ENCODE measurements around the gene FBXO11. TPM values are rescaled to one million over a fixed set of nuclear protein-coding genes. Genes with fewer than 3 reads are reported as not detected.

The FBXO11 gene
- total RNA-seq, 1 donor from 2014 or later = 75.0 TPM

DNA sequence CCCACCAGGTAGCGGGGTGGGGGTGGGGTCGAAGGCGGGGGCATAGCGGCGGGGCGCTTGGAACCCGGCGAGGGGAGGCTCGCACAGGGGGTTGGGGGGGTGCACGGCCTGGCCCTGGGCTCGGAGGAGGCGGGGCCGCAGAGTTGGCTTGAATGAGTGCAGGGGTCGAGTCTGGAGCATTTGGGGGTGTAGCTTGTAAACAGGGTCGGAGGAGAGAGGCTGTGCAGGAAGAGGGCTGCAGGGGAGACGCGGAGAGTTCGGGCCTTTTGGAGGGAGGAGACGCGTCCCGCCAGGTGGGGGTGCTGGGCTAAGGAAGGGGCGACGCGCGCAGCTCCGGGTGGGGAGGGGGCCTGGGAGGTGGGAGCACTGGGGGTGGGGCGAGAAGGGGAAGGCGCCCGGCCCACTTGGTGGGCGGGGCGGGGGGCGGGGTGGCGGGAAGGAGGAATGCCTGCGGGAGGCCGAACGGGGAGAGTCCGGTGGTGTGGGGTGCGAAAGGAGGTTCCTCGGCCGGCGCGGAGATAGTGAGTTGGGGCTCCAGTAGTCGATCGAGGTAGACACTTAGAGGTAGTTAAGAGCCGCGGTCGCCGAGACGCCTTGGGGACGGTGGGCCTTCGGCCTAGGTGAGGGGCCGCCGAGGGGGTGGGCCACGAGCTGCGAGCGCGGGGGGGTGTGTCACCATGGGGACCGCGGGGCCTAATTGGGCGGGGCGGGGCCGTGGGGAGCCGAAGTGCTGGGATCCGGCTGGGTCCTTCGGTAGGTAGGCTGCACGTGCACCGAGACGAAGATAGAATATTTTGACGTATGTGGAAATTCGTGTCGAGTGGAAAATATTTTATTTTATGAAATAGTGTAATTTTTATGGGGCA lies 122.6 kb downstream of the FBXO11 start:
- peak; percentile 66 for ATAC-seq
- Histone ChIP-seq H3K27ac (peak overlapping the region; percentile 90), H3K9me3 (no peaks in the 10 kb centered on the region), H3K4me3 (peak overlapping the region; percentile 92), H3K4me1 (peaks cover 15% of the 10 kb centered on the region), H3K27me3 (ENCODE audit: low read depth) (no peaks in the 10 kb centered on the region), H3K36me3 (no peaks in the 10 kb centered on the region)
- peak; percentile 81 for DNase-seq
- TF ChIP-seq, protein P1, sequence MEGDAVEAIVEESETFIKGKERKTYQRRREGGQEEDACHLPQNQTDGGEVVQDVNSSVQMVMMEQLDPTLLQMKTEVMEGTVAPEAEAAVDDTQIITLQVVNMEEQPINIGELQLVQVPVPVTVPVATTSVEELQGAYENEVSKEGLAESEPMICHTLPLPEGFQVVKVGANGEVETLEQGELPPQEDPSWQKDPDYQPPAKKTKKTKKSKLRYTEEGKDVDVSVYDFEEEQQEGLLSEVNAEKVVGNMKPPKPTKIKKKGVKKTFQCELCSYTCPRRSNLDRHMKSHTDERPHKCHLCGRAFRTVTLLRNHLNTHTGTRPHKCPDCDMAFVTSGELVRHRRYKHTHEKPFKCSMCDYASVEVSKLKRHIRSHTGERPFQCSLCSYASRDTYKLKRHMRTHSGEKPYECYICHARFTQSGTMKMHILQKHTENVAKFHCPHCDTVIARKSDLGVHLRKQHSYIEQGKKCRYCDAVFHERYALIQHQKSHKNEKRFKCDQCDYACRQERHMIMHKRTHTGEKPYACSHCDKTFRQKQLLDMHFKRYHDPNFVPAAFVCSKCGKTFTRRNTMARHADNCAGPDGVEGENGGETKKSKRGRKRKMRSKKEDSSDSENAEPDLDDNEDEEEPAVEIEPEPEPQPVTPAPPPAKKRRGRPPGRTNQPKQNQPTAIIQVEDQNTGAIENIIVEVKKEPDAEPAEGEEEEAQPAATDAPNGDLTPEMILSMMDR (IDR thresholded peaks at IDR 0.05) = no peak
- intact Hi-C loops (cut with DNase I) = no loop called here

DNA sequence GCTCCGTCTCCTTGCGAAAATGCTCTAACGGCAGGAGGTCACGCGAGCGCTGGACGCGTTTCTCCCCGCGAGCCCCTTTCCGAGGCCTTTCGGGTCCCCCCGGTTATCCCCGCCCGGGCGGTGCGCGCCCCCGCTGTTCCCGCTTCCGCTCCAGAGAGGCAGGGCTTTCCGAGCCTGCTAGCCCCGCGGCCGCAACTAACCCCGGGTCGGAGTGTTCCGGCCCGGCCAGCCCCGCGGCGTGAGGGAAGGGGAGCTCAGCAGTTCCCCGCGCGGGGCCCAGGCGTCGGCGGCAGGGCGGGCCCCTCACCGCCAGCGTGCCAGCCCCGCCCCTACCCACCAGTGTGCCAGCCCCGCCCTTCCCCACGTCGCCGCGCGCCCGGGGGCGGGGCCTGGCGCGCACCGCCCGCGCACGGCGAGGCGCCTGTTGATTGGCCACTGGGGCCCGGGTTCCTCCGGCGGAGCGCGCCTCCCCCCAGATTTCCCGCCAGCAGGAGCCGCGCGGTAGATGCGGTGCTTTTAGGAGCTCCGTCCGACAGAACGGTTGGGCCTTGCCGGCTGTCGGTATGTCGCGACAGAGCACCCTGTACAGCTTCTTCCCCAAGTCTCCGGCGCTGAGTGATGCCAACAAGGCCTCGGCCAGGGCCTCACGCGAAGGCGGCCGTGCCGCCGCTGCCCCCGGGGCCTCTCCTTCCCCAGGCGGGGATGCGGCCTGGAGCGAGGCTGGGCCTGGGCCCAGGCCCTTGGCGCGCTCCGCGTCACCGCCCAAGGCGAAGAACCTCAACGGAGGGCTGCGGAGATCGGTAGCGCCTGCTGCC lies 123.4 kb downstream of the FBXO11 start, which contains the start of gene MSH6:
MSH6 (plus strand) TSS at position 475 of the 815 bp plus-strand sequence; CDS start at position 564, 89 bp downstream.
- Histone ChIP-seq H3K4me1 (peaks cover 15% of the 10 kb centered on the region), H3K36me3 (no peaks in the 10 kb centered on the region), H3K27ac (peak within 1 kb of the TSS; percentile 90), H3K4me3 (peak within 1 kb of the TSS; percentile 92), H3K9me3 (no peaks in the 10 kb centered on the region), H3K27me3 (ENCODE audit: low read depth) (no peaks in the 10 kb centered on the region)
- intact Hi-C loops (cut with DNase I) = no loop called here
- TF ChIP-seq, protein P1 (IDR thresholded peaks at IDR 0.05) = no peak
- DNase-seq (peak; percentile 92), ATAC-seq (peak; percentile 98 to 99)

DNA sequence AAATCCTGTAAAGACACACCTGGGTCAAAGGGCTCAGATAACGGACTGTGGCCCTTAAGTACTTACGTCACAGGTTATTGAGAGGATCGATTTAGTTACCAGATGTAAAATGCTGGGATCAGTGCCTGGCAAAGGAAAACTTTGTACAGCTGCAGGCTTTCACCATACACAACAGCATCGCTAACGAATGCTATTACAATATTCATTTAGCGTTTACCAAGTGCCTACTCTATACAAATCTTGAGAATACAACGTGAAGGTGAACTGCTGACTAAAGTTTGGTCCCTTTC lies 124.0 kb downstream of the FBXO11 start:
- peak overlapping the region; percentile 92 for H3K4me3 ChIP-seq
- peak overlapping the region; percentile 90 for H3K27ac ChIP-seq
- ATAC-seq = peak in 1 of 2 donors; percentile 4
- H3K36me3 ChIP-seq = no peaks in the 10 kb centered on the region
- no peaks in the 10 kb centered on the region for H3K27me3 ChIP-seq (ENCODE audit: low read depth)
- no peak for DNase-seq
- H3K4me1 ChIP-seq = peaks cover 15% of the 10 kb centered on the region
- TF ChIP-seq, protein P1 (IDR thresholded peaks at IDR 0.05) = no peak
- intact Hi-C loops (cut with DNase I) = no loop called here
- H3K9me3 ChIP-seq = no peaks in the 10 kb centered on the region

DNA sequence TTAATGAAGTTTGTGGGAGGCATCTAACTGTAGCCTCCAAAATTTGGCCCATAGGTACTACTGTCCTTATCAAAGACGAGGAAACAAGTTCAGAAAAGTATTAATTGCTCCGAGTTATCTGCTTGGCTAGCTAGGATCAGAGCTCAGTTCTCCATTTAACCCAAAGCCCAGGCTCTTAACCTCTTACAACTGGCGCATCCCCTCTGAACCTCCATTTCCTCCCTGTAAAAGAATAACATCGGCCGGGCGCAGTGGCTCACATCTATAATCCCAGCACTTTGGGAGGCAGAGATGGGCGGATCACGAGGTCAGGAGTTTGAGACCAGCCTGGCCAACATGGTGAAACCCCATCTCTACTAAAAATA lies 126.9 kb downstream of the FBXO11 start:
- H3K4me3 ChIP-seq = no peak overlapping the region
- DNase-seq = no peak
- no peak for ATAC-seq
- H3K9me3 ChIP-seq = no peaks in the 10 kb centered on the region
- H3K4me1 ChIP-seq = peaks cover 7% of the 10 kb centered on the region
- TF ChIP-seq, protein P1 (IDR thresholded peaks at IDR 0.05) = no peak
- intact Hi-C loops (cut with DNase I) = no loop called here
- no peaks in the 10 kb centered on the region for H3K27me3 ChIP-seq (ENCODE audit: low read depth)
- no peaks in the 10 kb centered on the region for H3K36me3 ChIP-seq
- no peak overlapping the region for H3K27ac ChIP-seq

DNA sequence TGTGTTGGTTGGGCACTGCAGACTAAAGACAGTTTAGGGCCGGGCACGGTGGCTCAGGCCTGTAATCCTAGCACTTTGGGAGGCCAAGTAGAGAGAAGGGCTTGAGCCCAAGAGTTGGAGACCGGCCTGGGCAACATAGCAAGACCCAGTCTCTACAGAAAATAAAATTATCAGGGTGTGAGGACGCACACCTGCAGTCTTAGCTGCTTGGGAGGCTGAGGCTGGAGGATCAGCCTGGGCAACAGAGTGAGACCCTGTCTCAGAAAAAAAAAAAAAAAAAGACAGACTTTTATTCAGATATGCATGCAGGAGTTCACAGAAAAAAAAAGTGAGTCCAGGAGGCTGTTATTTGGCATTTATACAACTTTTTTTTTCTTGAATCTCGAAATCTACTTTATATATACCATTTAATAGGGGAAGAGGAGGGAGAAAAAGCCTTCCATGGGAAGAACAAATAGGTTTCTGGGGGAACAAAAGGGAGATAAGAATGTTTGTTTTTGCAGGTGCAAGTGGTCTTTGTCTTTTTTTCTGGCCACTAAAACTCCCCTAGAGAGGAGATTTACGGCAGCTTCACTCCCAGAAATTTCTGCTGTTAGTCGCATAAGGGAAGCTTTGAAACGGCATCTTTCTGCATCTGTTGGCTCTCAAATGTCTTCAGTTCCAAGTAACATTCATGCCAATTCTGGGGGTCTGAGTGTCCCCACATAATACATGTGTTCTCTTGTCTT lies 127.4 kb downstream of the FBXO11 start:
- ATAC-seq (no peak), DNase-seq (no peak)
- no peaks in the 10 kb centered on the region for H3K27me3 ChIP-seq (ENCODE audit: low read depth)
- H3K27ac ChIP-seq = no peak overlapping the region
- H3K36me3 ChIP-seq = no peaks in the 10 kb centered on the region
- TF ChIP-seq, protein P1 (IDR thresholded peaks at IDR 0.05) = no peak
- no peaks in the 10 kb centered on the region for H3K9me3 ChIP-seq
- intact Hi-C loops (cut with DNase I) = no loop called here
- H3K4me3 ChIP-seq = no peak overlapping the region
- H3K4me1 ChIP-seq = peaks cover 3% of the 10 kb centered on the region

Data from lower lobe of right lung (tissue), 2 donors.